ENCODE results near the gene ACSL1.
A peak's percentile ranks its signal among the peaks of the same experiment; 100 is the strongest.

The ACSL1 gene

DNA sequence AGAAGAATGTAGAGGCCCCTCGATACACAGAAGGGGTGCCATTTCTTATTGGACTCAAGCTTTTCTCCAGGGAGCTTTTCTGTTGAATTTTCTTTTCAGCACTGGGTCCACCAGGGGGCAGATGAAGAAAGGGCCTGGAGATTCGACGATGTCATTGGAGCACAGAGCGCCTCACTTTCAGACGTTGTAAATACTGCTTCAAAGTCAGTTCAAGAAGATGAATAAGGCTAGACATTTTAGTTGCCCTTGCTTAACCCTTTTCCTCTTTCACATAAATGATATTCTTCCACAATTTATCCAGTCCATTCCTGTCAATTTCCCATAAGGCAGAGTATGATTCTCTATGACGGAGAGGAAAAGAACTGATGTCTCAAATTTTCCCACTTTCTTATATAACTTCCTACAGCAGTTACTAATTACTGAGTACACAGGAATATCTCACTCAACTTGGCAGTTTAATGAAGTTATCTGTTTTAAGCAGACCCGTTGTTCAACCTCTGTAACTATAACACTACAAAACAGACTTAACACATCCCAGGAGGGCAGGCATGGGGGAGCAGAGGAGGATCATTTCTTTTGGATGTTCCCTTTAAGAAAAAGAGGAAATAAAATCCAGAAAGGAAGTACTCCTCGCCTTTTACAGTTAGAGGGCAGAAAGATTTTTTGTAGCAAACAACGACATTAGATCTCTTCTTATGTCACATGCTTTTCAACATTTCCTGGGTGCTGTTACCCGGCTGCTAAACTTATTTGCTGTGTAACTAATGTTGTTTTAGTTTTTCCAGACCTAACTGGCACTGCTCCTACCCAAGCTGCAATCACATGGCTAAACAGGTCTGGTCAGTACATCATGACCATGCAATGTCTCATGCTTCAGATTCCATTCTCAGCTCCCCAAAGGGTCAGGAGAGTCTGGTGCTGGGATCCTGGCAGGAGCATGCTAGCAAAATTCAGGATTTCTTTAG, 79.7 kb downstream of the ACSL1 start:
- ChIA-PET CTCF (interaction anchor here (0.5 to 1.7 kb wide), 21 partner anchors 11 to 1065 kb away, joined by 3 to 9 read pairs (median 3); partner anchors contain the start of genes ACSL1 and CENPU), POLR2A (interaction anchor here (1.1 kb wide), 1 partner anchor 12 kb away, joined by 9 read pairs; the partner anchor contains the start of gene CENPU)
- H3K4me3 ChIP-seq (ENCODE audit: low read depth, low read length): no peak overlapping the region
- TF ChIP-seq ZNF837 (tag by site-specific recombination; IDR thresholded peaks at IDR 0.05) (no peak), ZNF19 (tag by site-specific recombination; IDR thresholded peaks at IDR 0.05; ENCODE audit: low read depth) (no peak), ZBTB17 (tag by site-specific recombination; IDR thresholded peaks at IDR 0.05) (0 out of 2 replicates have a peak, but pooled peaks have one; percentile 16), MYNN (tag by site-specific recombination; IDR thresholded peaks at IDR 0.05; ENCODE audit: borderline replicate concordance) (no peak), ZIC2 (tag by site-specific recombination; IDR thresholded peaks at IDR 0.05) (no peak), IKZF3 (tag by site-specific recombination; IDR thresholded peaks at IDR 0.05) (no peak), ZNF785 (tag by site-specific recombination; IDR thresholded peaks at IDR 0.05) (no peak), PRDM10 (tag by site-specific recombination; IDR thresholded peaks at IDR 0.05) (no peak), SP3 (tag by site-specific recombination; IDR thresholded peaks at IDR 0.05) (no peak), ZNF654 (tag by site-specific recombination; IDR thresholded peaks at IDR 0.05; ENCODE audit: low read depth) (peak; percentile 48), ZNF223 (tag by site-specific recombination; IDR thresholded peaks at IDR 0.05) (no peak), YY1 (tag by site-specific recombination; IDR thresholded peaks at IDR 0.05) (no peak), ZNF76 (tag by site-specific recombination; IDR thresholded peaks at IDR 0.05; ENCODE audit: borderline replicate concordance, low read depth) (no peak), KLF17 (tag by site-specific recombination; IDR thresholded peaks at IDR 0.05) (no peak)
- no peaks in the 10 kb centered on the region for H3K9me3 ChIP-seq (ENCODE audit: control insufficient read depth, insufficient read depth, low read depth, low read length)
- H3K27ac ChIP-seq (ENCODE audit: extremely low read depth, low read depth, low read length): no peak overlapping the region
- no peaks in the 10 kb centered on the region for H3K4me1 ChIP-seq (ENCODE audit: control insufficient read depth, insufficient read depth, low read length)
- H3K36me3 ChIP-seq (ENCODE audit: control insufficient read depth in 2 of 2, insufficient read depth in 1 of 2, low read length in 2 of 2): no peaks in the 10 kb centered on the region

- no peak overlapping the region for H3K27ac ChIP-seq (ENCODE audit: extremely low read depth, low read depth, low read length)
- ChIA-PET CTCF (interaction anchor here (0.7 kb wide), 1 partner anchor 239 kb away, joined by 3 read pairs; no protein-coding TSS in a partner anchor), POLR2A (no interaction called here)
- no peaks in the 10 kb centered on the region for H3K4me1 ChIP-seq (ENCODE audit: control insufficient read depth, insufficient read depth, low read length)
- H3K4me3 ChIP-seq (ENCODE audit: low read depth, low read length): no peak overlapping the region
- H3K9me3 ChIP-seq (ENCODE audit: control insufficient read depth, insufficient read depth, low read depth, low read length): no peaks in the 10 kb centered on the region
- H3K36me3 ChIP-seq (ENCODE audit: control insufficient read depth in 2 of 2, insufficient read depth in 1 of 2, low read length in 2 of 2): no peaks in the 10 kb centered on the region
- TF ChIP-seq ZNF148 (tag by site-specific recombination; IDR thresholded peaks at IDR 0.05; ENCODE audit: borderline replicate concordance) (no peak), ZNF701 (tag by site-specific recombination; IDR thresholded peaks at IDR 0.05) (no peak), SP3 (tag by site-specific recombination; IDR thresholded peaks at IDR 0.05) (no peak), ZNF423 (tag by site-specific recombination; IDR thresholded peaks at IDR 0.05) (no peak), ZNF610 (tag by site-specific recombination; IDR thresholded peaks at IDR 0.05; ENCODE audit: borderline replicate concordance) (no peak), BCL11A (tag by site-specific recombination; IDR thresholded peaks at IDR 0.05; ENCODE audit: low read depth) (no peak), ZNF785 (tag by site-specific recombination; IDR thresholded peaks at IDR 0.05) (no peak), IKZF3 (tag by site-specific recombination; IDR thresholded peaks at IDR 0.05) (no peak), ZFP37 (tag by site-specific recombination; IDR thresholded peaks at IDR 0.05) (no peak), ZNF843 (tag by site-specific recombination; IDR thresholded peaks at IDR 0.05) (no peak)
- TF ChIP-seq, protein P1, sequence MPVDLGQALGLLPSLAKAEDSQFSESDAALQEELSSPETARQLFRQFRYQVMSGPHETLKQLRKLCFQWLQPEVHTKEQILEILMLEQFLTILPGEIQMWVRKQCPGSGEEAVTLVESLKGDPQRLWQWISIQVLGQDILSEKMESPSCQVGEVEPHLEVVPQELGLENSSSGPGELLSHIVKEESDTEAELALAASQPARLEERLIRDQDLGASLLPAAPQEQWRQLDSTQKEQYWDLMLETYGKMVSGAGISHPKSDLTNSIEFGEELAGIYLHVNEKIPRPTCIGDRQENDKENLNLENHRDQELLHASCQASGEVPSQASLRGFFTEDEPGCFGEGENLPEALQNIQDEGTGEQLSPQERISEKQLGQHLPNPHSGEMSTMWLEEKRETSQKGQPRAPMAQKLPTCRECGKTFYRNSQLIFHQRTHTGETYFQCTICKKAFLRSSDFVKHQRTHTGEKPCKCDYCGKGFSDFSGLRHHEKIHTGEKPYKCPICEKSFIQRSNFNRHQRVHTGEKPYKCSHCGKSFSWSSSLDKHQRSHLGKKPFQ (tag by site-specific recombination; IDR thresholded peaks at IDR 0.05): no peak
- TF ChIP-seq, protein P2, sequence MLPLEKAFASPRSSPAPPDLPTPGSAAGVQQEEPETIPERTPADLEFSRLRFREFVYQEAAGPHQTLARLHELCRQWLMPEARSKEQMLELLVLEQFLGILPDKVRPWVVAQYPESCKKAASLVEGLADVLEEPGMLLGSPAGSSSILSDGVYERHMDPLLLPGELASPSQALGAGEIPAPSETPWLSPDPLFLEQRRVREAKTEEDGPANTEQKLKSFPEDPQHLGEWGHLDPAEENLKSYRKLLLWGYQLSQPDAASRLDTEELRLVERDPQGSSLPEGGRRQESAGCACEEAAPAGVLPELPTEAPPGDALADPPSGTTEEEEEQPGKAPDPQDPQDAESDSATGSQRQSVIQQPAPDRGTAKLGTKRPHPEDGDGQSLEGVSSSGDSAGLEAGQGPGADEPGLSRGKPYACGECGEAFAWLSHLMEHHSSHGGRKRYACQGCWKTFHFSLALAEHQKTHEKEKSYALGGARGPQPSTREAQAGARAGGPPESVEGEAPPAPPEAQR (tag by site-specific recombination; IDR thresholded peaks at IDR 0.05): no peak
Observed at GRCh38 chr4:184744236-184744635, 81.5 kb downstream of the ACSL1 start.

Data from HEK293 (cell line).